B cell (primary cell): ENCODE results near the gene FNDC7. TPM values are rescaled to one million over a fixed set of nuclear protein-coding genes. Genes with fewer than 3 reads are reported as not detected.

Source experiments
- ATAC-seq: fragments of 200-7000 bp; cut with Tn5 transposase; one replicate; pipeline ENCODE4 v1.10.0; 2021; ENCODE audit warnings: low read depth, mild to moderate bottlenecking, moderate number of reproducible peaks, moderate library complexity
- CTCF ChIA-PET: fragments of 350-600 bp; sonication (Branson Sonifier 250); formaldehyde crosslinking; loops from one replicate; lab custom pipeline; 2021; ENCODE audit warnings: antibody characterized with exemption, inconsistent platforms; lab: Charles Lee
- POLR2A ChIA-PET: fragments of 350-600 bp; sonication (Branson Sonifier 250); formaldehyde crosslinking; loops from one replicate; lab custom pipeline; 2021; ENCODE audit warnings: antibody characterized with exemption; lab: Charles Lee
- DNase-seq: peaks from one replicate; pipeline ENCODE4 v3.0.0; 2013
- H2AFZ ChIP-seq: 2 replicates; pipeline ENCODE4 v1.6.1; 2012; ENCODE audit warnings: mild to moderate bottlenecking, low read depth, low read length; ENCODE audit not compliant: insufficient read depth, poor library complexity, severe bottlenecking
- H3K27ac ChIP-seq, 2 donors: 1 replicate in 1 of 2; 2 replicates in 1 of 2; pipeline ENCODE4 v1.5.1; 2012 to 2013; ENCODE audit warnings: low read length in 2 of 2, mild to moderate bottlenecking in 2 of 2, moderate library complexity in 1 of 2
- H3K27me3 ChIP-seq, 4 experiments: fragments of 200-600 bp in 1 of 4; sonication (generic) in 1 of 4; replicated peaks in 1 of 4; 1 replicate in 2 of 4; 2 replicates in 2 of 4; pipeline versions ENCODE4 v1.6.1 to v1.7.0; 2013 to 2016; ENCODE audit warnings: low read length in 3 of 4, mild to moderate bottlenecking in 2 of 4, mixed read lengths in 1 of 4, moderate library complexity in 1 of 4; ENCODE audit not compliant: insufficient read depth in 4 of 4, control insufficient read depth in 3 of 4; ENCODE audit errors: control extremely low read depth in 1 of 4
- H3K36me3 ChIP-seq, 2 experiments: replicated peaks in 1 of 2; 1 replicate in 1 of 2; 2 replicates in 1 of 2; pipeline versions ENCODE4 v1.6.1 to v1.7.1; 2013; ENCODE audit warnings: low read length in 1 of 2; ENCODE audit not compliant: insufficient read depth in 2 of 2, control insufficient read depth in 1 of 2; ENCODE audit errors: control extremely low read depth in 1 of 2, extremely low read depth in 1 of 2
- H3K4me1 ChIP-seq, 2 donors: fragments of 200-600 bp in 1 of 2; sonication (generic) in 1 of 2; 1 replicate in 1 of 2; 2 replicates in 1 of 2; pipeline versions ENCODE4 v1.5.1 to v1.6.1; 2013 to 2017; ENCODE audit warnings: low read length in 2 of 2; ENCODE audit not compliant: control insufficient read depth in 2 of 2, insufficient read depth in 2 of 2
- H3K4me2 ChIP-seq: replicated peaks from 2 replicates; pipeline ENCODE3; 2012; ENCODE audit warnings: mild to moderate bottlenecking, low read depth, low read length; ENCODE audit not compliant: poor library complexity, severe bottlenecking
- H3K4me3 ChIP-seq, 5 experiments: fragments of 200-600 bp in 1 of 5; sonication (generic) in 1 of 5; 1 replicate in 3 of 5; 2 replicates in 2 of 5; pipeline versions ENCODE4 v1.5.1 to v1.7.0; 2011 to 2016; ENCODE audit warnings: low read length in 4 of 5, mild to moderate bottlenecking in 4 of 5, low read depth in 2 of 5, control low read depth in 1 of 5, moderate library complexity in 1 of 5; ENCODE audit not compliant: insufficient read depth in 1 of 5; ENCODE audit errors: control extremely low read depth in 1 of 5, extremely low read depth in 1 of 5
- H3K79me2 ChIP-seq: fragments of 200-600 bp; sonication (generic); one replicate; pipeline ENCODE4 v1.6.0; 2016; ENCODE audit warnings: low read length; ENCODE audit not compliant: control insufficient read depth, insufficient read depth
- H3K9ac ChIP-seq: fragments of 200-600 bp; sonication (generic); 2 replicates; pipeline ENCODE4 v1.6.1; 2017; ENCODE audit warnings: mild to moderate bottlenecking, low read length, moderate library complexity
- H3K9me3 ChIP-seq, 3 donors: one replicate each; pipeline versions ENCODE4 v1.6.1 to v1.7.1; 2013; ENCODE audit warnings: low read length in 2 of 3; ENCODE audit not compliant: control insufficient read depth in 2 of 3, insufficient read depth in 1 of 3; ENCODE audit errors: control extremely low read depth in 1 of 3
- H4K20me1 ChIP-seq: 2 replicates; pipeline ENCODE4 v1.6.0; 2012; ENCODE audit warnings: mild to moderate bottlenecking, low read length; ENCODE audit not compliant: insufficient read depth, control insufficient read depth, poor library complexity, severe bottlenecking
- H3K27ac Mint-ChIP-seq: one replicate; pipeline ENCODE4 v1.8.0; 2021; ENCODE audit warnings: mixed read lengths
- H3K27me3 Mint-ChIP-seq: one replicate; pipeline ENCODE4 v1.8.0; 2021; ENCODE audit warnings: mixed read lengths
- H3K4me1 Mint-ChIP-seq: one replicate; pipeline ENCODE4 v1.8.0; 2021; ENCODE audit warnings: mixed read lengths
- H3K4me3 Mint-ChIP-seq: one replicate; pipeline ENCODE4 v1.8.0; 2021; ENCODE audit warnings: mixed read lengths
- H3K9me3 Mint-ChIP-seq: one replicate; pipeline ENCODE4 v1.8.0; 2022; ENCODE audit warnings: mixed read lengths; ENCODE audit not compliant: insufficient read depth
- CTCF ChIP-seq: fragments of 200-600 bp; IDR thresholded peaks from one replicate; pipeline ENCODE4 v1.8.0; 2022; ENCODE audit warnings: antibody characterized with exemption, mild to moderate bottlenecking
- EZH2 ChIP-seq: IDR thresholded peaks from 2 replicates; pipeline ENCODE4 v1.6.1; 2012; ENCODE audit warnings: borderline replicate concordance, low read depth, mild to moderate bottlenecking, moderate library complexity, low read length; ENCODE audit not compliant: insufficient read depth, poor library complexity, severe bottlenecking
- whole genome bisulfite sequencing: methylation state at CpG from one replicate; pipeline ENCODE4 v1.1.5; 2013; ENCODE audit warnings: missing lambda C conversion rate; ENCODE audit not compliant: insufficient coverage; 5-methylcytosine and 5-hydroxymethylcytosine counted together
- intact Hi-C: fragments of 100-400 bp; cut with micrococcal nuclease; formaldehyde crosslinking; loops from one replicate; pipeline ENCODE4 v1.10.0; 2022
- polyA plus RNA-seq: library from polyadenylated mRNA; depleted of rRNA; stranded (reverse); fragments of >200 nt; gene quantifications from 2 replicates; pipeline ENCODE4 v1.2.3, GENCODE V29; 2012
- total RNA-seq, 2 donors: library from RNA; stranded (reverse); fragments of 120-200 nt in 1 of 2; gene quantifications; 1 replicate in 1 of 2; 2 replicates in 1 of 2; pipeline versions ENCODE4 v1.2.3 to v1.2.4, GENCODE V29; 2013 to 2022

Gene FNDC7
- total and polyA plus RNA-seq, 2 donors (not counting 1 experiment from before 2014, with no cell fraction given) = 0.17 TPM; not detected in 1

- Histone ChIP-seq H3K4me1 (peaks cover 21 to 35% of the 10 kb centered on the region in 2 donors), H3K4me2 (peak overlapping the region; percentile 92), H3K79me2 (peaks cover 49% of the 10 kb centered on the region), H3K27ac (peak overlapping the region; percentile 96 to 99), H3K9me3 (no peaks in the 10 kb centered on the region), H3K4me3 (peak overlapping the region; percentile 84 to 93 (median 90)), H3K27me3 (no peaks in the 10 kb centered on the region), H2AFZ (peak overlapping the region; percentile 95), H3K9ac (peak overlapping the region; percentile 96), H4K20me1 (peaks cover 31% of the 10 kb centered on the region), H3K36me3 (peaks cover 4 to 12% of the 10 kb centered on the region in 2 experiments)
- Mint-ChIP-seq H3K27ac (peak overlapping the region; percentile 97), H3K27me3 (peaks cover 6% of the 10 kb centered on the region), H3K4me3 (peak overlapping the region; percentile 98), H3K9me3 (no peaks in the 10 kb centered on the region), H3K4me1 (peaks cover 43% of the 10 kb centered on the region)
- ATAC-seq = no peak
- POLR2A ChIA-PET = interaction anchor here (1.2 to 3.1 kb wide), 6 partner anchors 28 to 491 kb away, joined by 3 to 45 read pairs (median 6); partner anchors contain the start of genes CLCC1, EEIG2, HENMT1 and SLC25A24
- DNase-seq = peak; percentile 20
- intact Hi-C loops = loop anchor here (5.0 kb wide), 1 partner anchor 179 kb away; no protein-coding TSS in a partner anchor
- TF ChIP-seq EZH2 (no peak), CTCF (no peak)
- WGBS = 7% methylated on average over 9 of the region's 12 CpGs
- CTCF ChIA-PET = interaction anchor here (0.6 to 3.2 kb wide), 13 partner anchors 9 to 1084 kb away, joined by 3 to 18 read pairs (median 6); partner anchors contain the start of genes EEIG2, HENMT1 and SLC25A24
Observed at GRCh38 chr1:108691128-108691941, 21.4 kb upstream of the FNDC7 start.
